MM.1S (cell line): ENCODE measurements around the gene PRKG1.
"Not testable (repeated sequence)": the region's sequence is repeated elsewhere in the genome, so short reads cannot be mapped to it uniquely, and the experiment has no call there.

Experiments used
- DNase-seq: peaks from one replicate; pipeline ENCODE4 v3.0.0-alpha.2; 2015
- H2AFZ ChIP-seq: fragments of 300-600 bp; sonication (generic); 2 replicates; pipeline ENCODE4 v1.6.0; 2016; ENCODE audit warnings: antibody characterized with exemption, low read length
- H3F3A ChIP-seq: fragments of 300-600 bp; sonication (generic); 2 replicates; pipeline ENCODE4 v1.6.1; 2016; ENCODE audit warnings: mild to moderate bottlenecking, antibody characterized with exemption, low read length, moderate library complexity, mixed read lengths; ENCODE audit not compliant: insufficient read depth
- H3K27ac ChIP-seq: fragments of 300-600 bp; sonication (generic); 2 replicates; pipeline ENCODE4 v1.5.1; 2016; ENCODE audit warnings: mild to moderate bottlenecking, low read length
- H3K27me3 ChIP-seq: fragments of 300-600 bp; sonication (generic); replicated peaks from 2 replicates; pipeline ENCODE4 v1.6.0; 2016; ENCODE audit warnings: low read length; ENCODE audit not compliant: insufficient read depth
- H3K36me3 ChIP-seq: fragments of 300-600 bp; sonication (generic); replicated peaks from 2 replicates; pipeline ENCODE4 v1.6.1; 2016; ENCODE audit warnings: mild to moderate bottlenecking, low read length, mixed read lengths; ENCODE audit not compliant: insufficient read depth
- H3K4me1 ChIP-seq: fragments of 300-600 bp; sonication (generic); 2 replicates; pipeline ENCODE4 v1.6.1; 2016; ENCODE audit warnings: low read length, mixed read lengths
- H3K4me2 ChIP-seq: fragments of 300-600 bp; sonication (generic); 2 replicates; pipeline ENCODE4 v1.6.0; 2016; ENCODE audit warnings: low read depth, low read length
- H3K4me3 ChIP-seq: fragments of 300-600 bp; sonication (generic); 2 replicates; pipeline ENCODE4 v1.5.1; 2016; ENCODE audit warnings: low read length, mixed read lengths
- H3K79me2 ChIP-seq: fragments of 300-600 bp; sonication (generic); 2 replicates; pipeline ENCODE4 v1.6.1; 2016; ENCODE audit warnings: mixed run types, low read length, mixed read lengths
- H3K9ac ChIP-seq: fragments of 300-600 bp; sonication (generic); 2 replicates; pipeline ENCODE4 v1.6.1; 2016; ENCODE audit warnings: low read length, mixed read lengths
- H3K9me2 ChIP-seq: fragments of 300-600 bp; sonication (generic); replicated peaks from 2 replicates; pipeline ENCODE4 v1.6.1; 2016; ENCODE audit warnings: mild to moderate bottlenecking, low read length, mixed read lengths; ENCODE audit not compliant: insufficient read depth
- H3K9me3 ChIP-seq: fragments of 300-600 bp; sonication (generic); replicated peaks from 2 replicates; pipeline ENCODE4 v1.6.1; 2016; ENCODE audit warnings: mild to moderate bottlenecking, low read length, mixed read lengths; ENCODE audit not compliant: insufficient read depth
- H4K20me1 ChIP-seq: fragments of 300-600 bp; sonication (generic); 2 replicates; pipeline ENCODE4 v1.6.1; 2016; ENCODE audit warnings: mild to moderate bottlenecking, low read length, moderate library complexity, mixed read lengths; ENCODE audit not compliant: insufficient read depth
- CTCF ChIP-seq: fragments of 300-600 bp; sonication (generic); IDR thresholded peaks from 2 replicates; pipeline ENCODE4 v1.5.1; 2016; ENCODE audit warnings: antibody characterized with exemption, low read length, mixed read lengths
- EZH2 ChIP-seq: fragments of 300-600 bp; sonication (generic); optimal IDR thresholded peaks from 2 replicates; pipeline ENCODE3; 2017; ENCODE audit warnings: low read depth, mild to moderate bottlenecking, antibody characterized with exemption, low read length, mixed read lengths
- EZH2phosphoT487 ChIP-seq: fragments of 300-600 bp; sonication (generic); IDR thresholded peaks from 2 replicates; pipeline ENCODE4 v1.6.1; 2018; ENCODE audit warnings: antibody characterized with exemption, low read length

Gene PRKG1

GRCh38 chr10:51340845-51341610, 266.7 kb downstream of the PRKG1 start:
- H3F3A ChIP-seq, result no peaks in the 10 kb centered on the region
- H3K4me3 ChIP-seq, result no peak overlapping the region
- H2AFZ ChIP-seq, result no peak overlapping the region
- no peaks in the 10 kb centered on the region for H3K27me3 ChIP-seq
- DNase-seq, result no peak
- H3K36me3 ChIP-seq, result no peaks in the 10 kb centered on the region
- TF ChIP-seq EZH2, result no peak
- TF ChIP-seq CTCF, result no peak
- no peak for TF ChIP-seq EZH2phosphoT487
- no peak overlapping the region for H3K4me2 ChIP-seq
- no peaks in the 10 kb centered on the region for H3K4me1 ChIP-seq
- no peak overlapping the region for H3K27ac ChIP-seq
- no peaks in the 10 kb centered on the region for H4K20me1 ChIP-seq
- no peaks in the 10 kb centered on the region for H3K9me3 ChIP-seq
- no peak overlapping the region for H3K9ac ChIP-seq
- no peaks in the 10 kb centered on the region for H3K9me2 ChIP-seq
- no peaks in the 10 kb centered on the region for H3K79me2 ChIP-seq

- not testable (repeated sequence) for H3K9me2 ChIP-seq, H3F3A ChIP-seq, H3K27ac ChIP-seq, H3K79me2 ChIP-seq, H4K20me1 ChIP-seq, H3K4me1 ChIP-seq, H3K9ac ChIP-seq, H3K36me3 ChIP-seq, H2AFZ ChIP-seq, H3K27me3 ChIP-seq, H3K4me3 ChIP-seq, H3K4me2 ChIP-seq, H3K9me3 ChIP-seq, DNase-seq
Observed at GRCh38 chr10:51341745-51342144, 267.5 kb downstream of the PRKG1 start.

- no peak overlapping the region for H3K4me3 ChIP-seq
- no peaks in the 10 kb centered on the region for H3K27me3 ChIP-seq
- no peak overlapping the region for H3K27ac ChIP-seq
- no peaks in the 10 kb centered on the region for H3K4me1 ChIP-seq
- H3K4me2 ChIP-seq, result no peak overlapping the region
- no peaks in the 10 kb centered on the region for H4K20me1 ChIP-seq
- no peaks in the 10 kb centered on the region for H3K36me3 ChIP-seq
- H3F3A ChIP-seq, result no peaks in the 10 kb centered on the region
- H3K9me2 ChIP-seq, result no peaks in the 10 kb centered on the region
- no peak overlapping the region for H3K9ac ChIP-seq
- H3K9me3 ChIP-seq, result no peaks in the 10 kb centered on the region
- H2AFZ ChIP-seq, result no peak overlapping the region
- no peak for DNase-seq
- no peak for TF ChIP-seq EZH2phosphoT487
- no peak for TF ChIP-seq CTCF
- no peaks in the 10 kb centered on the region for H3K79me2 ChIP-seq
Observed at GRCh38 chr10:51342381-51342780, 268.1 kb downstream of the PRKG1 start.

GRCh38 chr10:51343391-51343790, 269.1 kb downstream of the PRKG1 start:
- no peaks in the 10 kb centered on the region for H3K36me3 ChIP-seq
- H3K27ac ChIP-seq, result no peak overlapping the region
- TF ChIP-seq EZH2phosphoT487 (no peak), EZH2 (no peak), CTCF (no peak)
- H3K9ac ChIP-seq, result no peak overlapping the region
- no peaks in the 10 kb centered on the region for H3K9me2 ChIP-seq
- H3K4me3 ChIP-seq, result no peak overlapping the region
- no peak overlapping the region for H2AFZ ChIP-seq
- no peak overlapping the region for H3K4me2 ChIP-seq
- H4K20me1 ChIP-seq, result no peaks in the 10 kb centered on the region
- H3F3A ChIP-seq, result no peaks in the 10 kb centered on the region
- DNase-seq, result no peak
- no peaks in the 10 kb centered on the region for H3K9me3 ChIP-seq
- H3K79me2 ChIP-seq, result no peaks in the 10 kb centered on the region
- H3K4me1 ChIP-seq, result no peaks in the 10 kb centered on the region
- H3K27me3 ChIP-seq, result no peaks in the 10 kb centered on the region
